GM12872 (cell line): Measurements from ENCODE around the gene KCNAB1.

Experiments
- CTCF ChIP-seq: IDR thresholded peaks from 3 replicates; pipeline ENCODE4 v1.5.1; 2011; ENCODE audit warnings: low read depth, mild to moderate bottlenecking, low read length, moderate library complexity; ENCODE audit not compliant: insufficient read depth

KCNAB1 gene

GRCh38 chr3:156299569-156299968 is 179.2 kb downstream of the KCNAB1 start:
- TF ChIP-seq CTCF, result no peak

- no peak for TF ChIP-seq CTCF
Measured at GRCh38 chr3:156300371-156300770, 180.0 kb downstream of the KCNAB1 start.

GRCh38 chr3:156300929-156301840 is 180.8 kb downstream of the KCNAB1 start:
- TF ChIP-seq CTCF, result no peak

GRCh38 chr3:156303001-156303707 is 182.8 kb downstream of the KCNAB1 start:
- no peak for TF ChIP-seq CTCF

- no peak for TF ChIP-seq CTCF
Measured at GRCh38 chr3:156304406-156304805, 184.0 kb downstream of the KCNAB1 start.

- no peak for TF ChIP-seq CTCF
Measured at GRCh38 chr3:156305672-156306071, 185.3 kb downstream of the KCNAB1 start.

GRCh38 chr3:156307704-156308103 is 187.3 kb downstream of the KCNAB1 start:
- no peak for TF ChIP-seq CTCF
